ENCODE results near the gene NAA10.

The NAA10 gene

DNA sequence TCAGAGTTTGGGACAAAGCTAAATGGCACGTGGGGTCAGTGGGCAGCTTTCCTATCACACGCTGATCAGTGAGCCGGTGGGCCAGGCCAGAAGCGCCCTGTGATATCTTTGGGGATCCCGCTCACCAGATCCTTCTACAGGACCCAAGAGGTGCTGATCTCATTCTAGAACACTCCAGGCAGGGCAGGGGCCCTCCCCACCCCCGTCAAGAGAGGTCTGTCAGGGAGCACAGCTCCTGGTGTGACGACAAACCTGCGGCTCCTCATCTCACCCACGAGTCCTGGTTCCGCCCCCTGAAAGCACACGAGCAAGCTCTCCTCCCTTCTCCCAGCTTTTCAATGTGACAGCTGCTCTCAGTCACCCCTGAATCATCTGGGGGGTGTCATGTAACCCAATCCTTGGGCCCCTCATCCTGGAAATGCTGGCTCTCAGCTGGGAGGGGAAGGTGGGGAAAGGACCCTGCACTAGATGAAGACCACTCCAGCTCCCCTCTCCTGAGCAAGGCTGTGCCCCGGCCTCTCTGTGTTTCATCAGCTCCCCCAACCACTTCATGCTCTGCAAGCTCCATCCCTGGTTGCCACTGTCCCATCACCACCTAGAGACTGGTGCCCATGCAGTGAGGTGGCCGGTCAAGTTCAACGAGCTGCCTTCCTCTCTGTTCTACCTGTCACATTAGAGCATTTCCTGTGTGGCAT lies 32.2 kb upstream of the NAA10 start:
- ChIA-PET POLR2A (ENCODE audit: low non-redundant PET) (interaction anchor here (0.7 kb wide), 1 partner anchor 39 kb away, joined by 4 read pairs; no protein-coding TSS in a partner anchor), CTCF (no interaction called here)
- peak overlapping the region; percentile 97 for H3K27ac ChIP-seq
- TF ChIP-seq, protein P1, sequence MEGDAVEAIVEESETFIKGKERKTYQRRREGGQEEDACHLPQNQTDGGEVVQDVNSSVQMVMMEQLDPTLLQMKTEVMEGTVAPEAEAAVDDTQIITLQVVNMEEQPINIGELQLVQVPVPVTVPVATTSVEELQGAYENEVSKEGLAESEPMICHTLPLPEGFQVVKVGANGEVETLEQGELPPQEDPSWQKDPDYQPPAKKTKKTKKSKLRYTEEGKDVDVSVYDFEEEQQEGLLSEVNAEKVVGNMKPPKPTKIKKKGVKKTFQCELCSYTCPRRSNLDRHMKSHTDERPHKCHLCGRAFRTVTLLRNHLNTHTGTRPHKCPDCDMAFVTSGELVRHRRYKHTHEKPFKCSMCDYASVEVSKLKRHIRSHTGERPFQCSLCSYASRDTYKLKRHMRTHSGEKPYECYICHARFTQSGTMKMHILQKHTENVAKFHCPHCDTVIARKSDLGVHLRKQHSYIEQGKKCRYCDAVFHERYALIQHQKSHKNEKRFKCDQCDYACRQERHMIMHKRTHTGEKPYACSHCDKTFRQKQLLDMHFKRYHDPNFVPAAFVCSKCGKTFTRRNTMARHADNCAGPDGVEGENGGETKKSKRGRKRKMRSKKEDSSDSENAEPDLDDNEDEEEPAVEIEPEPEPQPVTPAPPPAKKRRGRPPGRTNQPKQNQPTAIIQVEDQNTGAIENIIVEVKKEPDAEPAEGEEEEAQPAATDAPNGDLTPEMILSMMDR (conservative IDR thresholded peaks at IDR 0.05; ENCODE audit: low read depth), result no peak
- no peak for DNase-seq (ENCODE audit: low spot score)

DNA sequence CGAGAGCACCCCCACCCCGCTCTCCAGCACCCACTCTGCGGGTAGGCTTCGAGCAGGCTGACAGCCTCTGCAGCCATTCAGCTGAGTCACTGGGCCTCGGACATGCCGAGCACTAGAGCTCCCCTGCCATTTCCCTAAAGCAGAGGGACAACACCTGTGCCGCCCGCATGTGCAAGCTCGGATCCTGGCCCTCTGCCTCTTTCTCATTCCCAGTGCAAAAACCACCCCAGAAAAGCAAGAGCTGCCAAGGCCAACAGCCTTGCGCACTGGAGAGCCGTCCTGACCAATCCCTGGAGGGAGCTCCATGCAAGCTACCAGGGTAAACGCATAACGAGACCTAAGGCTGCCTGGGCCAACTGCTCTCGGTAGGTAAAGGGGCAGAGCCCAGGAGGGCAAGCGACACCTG lies 31.4 kb upstream of the NAA10 start:
- TF ChIP-seq, protein P1 (conservative IDR thresholded peaks at IDR 0.05; ENCODE audit: low read depth), result no peak
- DNase-seq (ENCODE audit: low spot score), result no peak
- ChIA-PET POLR2A (ENCODE audit: low non-redundant PET) (no interaction called here), CTCF (no interaction called here)
- peak overlapping the region; percentile 97 for H3K27ac ChIP-seq

DNA sequence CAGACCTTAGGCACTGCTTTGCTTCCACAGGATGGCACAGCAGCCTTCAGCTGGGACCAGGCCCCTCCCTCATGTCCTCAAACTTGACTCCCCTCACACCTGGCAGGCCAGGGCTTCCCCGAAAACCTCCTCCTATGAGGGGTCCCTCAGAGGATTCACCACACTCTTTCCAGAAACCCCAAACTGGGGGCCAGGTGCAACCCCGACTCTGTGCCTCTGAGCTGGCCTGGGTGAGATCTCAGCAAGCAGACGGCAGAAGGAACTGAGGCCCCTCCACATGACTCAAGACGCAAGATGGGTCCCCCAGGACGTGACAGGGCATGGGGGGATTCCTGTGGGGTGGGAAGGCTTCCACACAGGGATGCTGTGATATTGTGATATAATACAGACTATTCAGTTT lies 30.6 kb upstream of the NAA10 start:
- no peak for DNase-seq (ENCODE audit: low spot score)
- CTCF ChIA-PET, result no interaction called here
- POLR2A ChIA-PET (ENCODE audit: low non-redundant PET), result no interaction called here
- H3K27ac ChIP-seq, result peak overlapping the region; percentile 97; the same call in 1 of the 2 replicates
- TF ChIP-seq, protein P1 (conservative IDR thresholded peaks at IDR 0.05; ENCODE audit: low read depth), result no peak

DNA sequence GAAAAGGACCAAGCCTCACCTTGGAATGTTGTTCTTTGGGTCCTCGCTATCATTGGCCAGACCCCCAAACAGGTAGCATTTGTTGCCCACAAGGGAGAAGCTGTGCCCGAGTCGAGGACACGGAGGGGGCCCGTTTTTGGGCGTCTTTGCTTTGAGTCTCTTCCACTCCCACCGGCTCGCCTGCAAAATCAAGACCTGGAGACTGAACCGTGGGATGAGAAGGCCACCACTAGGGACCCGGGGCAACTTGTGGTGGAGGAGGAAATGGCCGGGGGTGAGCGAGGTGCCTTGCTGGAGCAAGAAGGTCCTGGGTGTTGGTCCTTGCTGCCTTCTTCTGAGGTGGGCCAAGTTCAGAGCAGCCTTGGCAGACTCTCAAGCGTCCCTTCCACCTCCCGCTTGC lies 29.3 kb upstream of the NAA10 start:
- no peak for DNase-seq (ENCODE audit: low spot score)
- POLR2A ChIA-PET (ENCODE audit: low non-redundant PET), result no interaction called here
- no peak overlapping the region for H3K27ac ChIP-seq
- CTCF ChIA-PET, result no interaction called here
- TF ChIP-seq, protein P1 (conservative IDR thresholded peaks at IDR 0.05; ENCODE audit: low read depth), result no peak

DNA sequence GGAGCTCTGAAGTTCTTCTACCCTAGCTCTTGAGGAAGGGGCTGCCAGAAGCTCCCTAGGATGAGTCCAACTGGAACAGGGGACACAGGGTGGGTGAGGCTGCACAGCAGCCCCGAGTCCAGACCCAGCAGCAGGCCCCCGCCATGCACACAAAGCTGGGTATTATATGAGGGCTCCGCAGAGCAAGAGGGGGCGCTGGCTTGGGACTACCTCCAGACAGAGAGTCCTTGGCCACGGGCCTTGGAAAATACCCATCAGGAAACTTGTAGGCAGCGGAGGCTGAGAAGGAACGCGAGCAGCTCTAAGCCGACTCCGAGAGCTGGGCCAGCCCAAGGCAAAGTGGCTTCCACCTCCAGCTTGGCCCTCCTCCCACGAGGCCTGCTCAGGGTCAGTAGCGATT lies 28.7 kb upstream of the NAA10 start:
- TF ChIP-seq, protein P1 (conservative IDR thresholded peaks at IDR 0.05; ENCODE audit: low read depth), result no peak
- POLR2A ChIA-PET (ENCODE audit: low non-redundant PET), result no interaction called here
- no peak overlapping the region; the same call in 1 of the 2 replicates for H3K27ac ChIP-seq
- no peak for DNase-seq (ENCODE audit: low spot score)
- CTCF ChIA-PET, result no interaction called here

DNA sequence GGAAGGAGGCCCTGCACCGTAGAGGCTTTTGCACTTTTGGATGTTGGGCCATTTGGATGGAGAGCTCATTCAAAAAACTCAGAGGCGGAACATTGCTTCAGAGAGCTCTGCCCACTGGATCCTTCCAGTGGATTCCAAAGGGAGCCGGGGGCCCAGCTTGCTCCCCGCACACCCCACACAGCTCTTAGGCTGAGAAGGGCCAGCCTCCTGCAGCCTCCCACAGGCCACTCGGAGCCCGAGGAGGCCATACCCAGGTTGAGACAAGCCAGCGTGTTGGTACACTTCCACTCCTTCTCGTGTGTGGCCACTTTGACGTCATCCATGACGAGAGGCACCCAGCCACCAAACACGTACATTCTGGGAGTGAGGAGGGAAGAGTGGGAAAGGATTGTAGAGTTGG lies 26.5 kb upstream of the NAA10 start:
- DNase-seq (ENCODE audit: low spot score), result no peak
- H3K27ac ChIP-seq, result no peak overlapping the region; the same call in 1 of the 2 replicates
- ChIA-PET POLR2A (ENCODE audit: low non-redundant PET) (no interaction called here), CTCF (interaction anchor here (0.7 kb wide), 1 partner anchor 197 kb away, joined by 3 read pairs; the partner anchor contains the start of gene PLXNB3)
- TF ChIP-seq, protein P1 (conservative IDR thresholded peaks at IDR 0.05; ENCODE audit: low read depth), result no peak
